Adrenal gland (tissue), 5 donors: ENCODE results near the gene SLC6A4.

Experiments
- POLR2A ChIP-seq, 2 donors: fragments of 450-650 bp; IDR thresholded peaks; one replicate each; pipeline ENCODE4 v1.6.1; 2017; ENCODE audit warnings: antibody characterized with exemption in 2 of 2, mild to moderate bottlenecking in 2 of 2, moderate library complexity in 1 of 2
- TF ChIP-seq, protein P1 (sequence below), 6 experiments: fragments of 450-650 bp in 4 of 6; fragments of 200-600 bp in 2 of 6; sonication (generic) in 1 of 6; IDR thresholded peaks; 1 replicate in 5 of 6; 2 replicates in 1 of 6; pipeline versions ENCODE4 v1.5.1 to v1.8.0; 2016 to 2021; ENCODE audit warnings: antibody characterized with exemption in 6 of 6, mild to moderate bottlenecking in 2 of 6, moderate library complexity in 1 of 6
- donor health status: DM: no; HTN: no; CAD: no.

GRCh38 chr17:30220414-30220813 lies 15.1 kb downstream of the SLC6A4 start:
- TF ChIP-seq, protein P1, sequence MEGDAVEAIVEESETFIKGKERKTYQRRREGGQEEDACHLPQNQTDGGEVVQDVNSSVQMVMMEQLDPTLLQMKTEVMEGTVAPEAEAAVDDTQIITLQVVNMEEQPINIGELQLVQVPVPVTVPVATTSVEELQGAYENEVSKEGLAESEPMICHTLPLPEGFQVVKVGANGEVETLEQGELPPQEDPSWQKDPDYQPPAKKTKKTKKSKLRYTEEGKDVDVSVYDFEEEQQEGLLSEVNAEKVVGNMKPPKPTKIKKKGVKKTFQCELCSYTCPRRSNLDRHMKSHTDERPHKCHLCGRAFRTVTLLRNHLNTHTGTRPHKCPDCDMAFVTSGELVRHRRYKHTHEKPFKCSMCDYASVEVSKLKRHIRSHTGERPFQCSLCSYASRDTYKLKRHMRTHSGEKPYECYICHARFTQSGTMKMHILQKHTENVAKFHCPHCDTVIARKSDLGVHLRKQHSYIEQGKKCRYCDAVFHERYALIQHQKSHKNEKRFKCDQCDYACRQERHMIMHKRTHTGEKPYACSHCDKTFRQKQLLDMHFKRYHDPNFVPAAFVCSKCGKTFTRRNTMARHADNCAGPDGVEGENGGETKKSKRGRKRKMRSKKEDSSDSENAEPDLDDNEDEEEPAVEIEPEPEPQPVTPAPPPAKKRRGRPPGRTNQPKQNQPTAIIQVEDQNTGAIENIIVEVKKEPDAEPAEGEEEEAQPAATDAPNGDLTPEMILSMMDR (IDR thresholded peaks at IDR 0.05), result no peak
- no peak for TF ChIP-seq POLR2A (IDR thresholded peaks at IDR 0.05)
